CD4-positive, alpha-beta memory T cell (primary cell): Measurements from ENCODE around the gene AACS. TPM values are rescaled to one million over a fixed set of nuclear protein-coding genes. Genes with fewer than 3 reads are reported as not detected.

Source experiments
- CTCF ChIA-PET: fragments of 350-600 bp; sonication (Branson Sonifier 250); formaldehyde crosslinking; loops from one replicate; lab custom pipeline; 2021; ENCODE audit warnings: inconsistent platforms; ENCODE audit not compliant: partially characterized antibody; lab: Charles Lee
- POLR2A ChIA-PET: fragments of 350-600 bp; sonication (Branson Sonifier 250); formaldehyde crosslinking; loops from one replicate; lab custom pipeline; 2021; ENCODE audit not compliant: partially characterized antibody; lab: Charles Lee
- DNase-seq, 5 donors: peaks; one replicate each; pipeline versions ENCODE4 v3.0.0 to v3.0.0-alpha.2; 2020 to 2022; ENCODE audit warnings: mixed read lengths in 1 of 5
- H3K27ac ChIP-seq: one replicate; pipeline ENCODE4 v1.7.0; 2013; ENCODE audit warnings: low read depth, low read length
- H3K27me3 ChIP-seq: 2 replicates; pipeline ENCODE4 v1.7.0; 2013; ENCODE audit warnings: mild to moderate bottlenecking, low read length, moderate library complexity; ENCODE audit not compliant: insufficient read depth
- H3K36me3 ChIP-seq: 2 replicates; pipeline ENCODE4 v1.7.0; 2013; ENCODE audit warnings: mild to moderate bottlenecking, low read length, moderate library complexity; ENCODE audit not compliant: insufficient read depth
- H3K4me1 ChIP-seq: 2 replicates; pipeline ENCODE4 v1.7.0; 2013; ENCODE audit warnings: mild to moderate bottlenecking, low read length, moderate library complexity; ENCODE audit not compliant: insufficient read depth
- H3K4me3 ChIP-seq, 2 donors: one replicate each; pipeline ENCODE4 v1.7.0; 2013; ENCODE audit warnings: low read length in 2 of 2, mild to moderate bottlenecking in 1 of 2
- H3K9me3 ChIP-seq, 2 donors: one replicate each; pipeline ENCODE4 v1.7.0; 2013; ENCODE audit warnings: low read length in 2 of 2, control low read depth in 1 of 2; ENCODE audit not compliant: control insufficient read depth in 1 of 2
- H3K27ac Mint-ChIP-seq, 7 donors: one replicate each; pipeline ENCODE4 v1.8.0; 2020 to 2021; ENCODE audit warnings: mixed read lengths in 7 of 7, mild to moderate bottlenecking in 6 of 7, inconsistent platforms in 3 of 7, moderate library complexity in 3 of 7
- H3K27me3 Mint-ChIP-seq, 2 donors: one replicate each; pipeline ENCODE4 v1.8.0; 2020 to 2021; ENCODE audit warnings: mixed read lengths in 2 of 2
- H3K36me3 Mint-ChIP-seq, 2 donors: one replicate each; pipeline ENCODE4 v1.8.0; 2020 to 2021; ENCODE audit warnings: mixed read lengths in 2 of 2, inconsistent platforms in 1 of 2, mild to moderate bottlenecking in 1 of 2
- H3K4me1 Mint-ChIP-seq, 4 donors: one replicate each; pipeline ENCODE4 v1.8.0; 2020 to 2021; ENCODE audit warnings: mixed read lengths in 4 of 4, mild to moderate bottlenecking in 1 of 4
- H3K4me3 Mint-ChIP-seq, 8 donors: one replicate each; pipeline ENCODE4 v1.8.0; 2020 to 2021; ENCODE audit warnings: mixed read lengths in 8 of 8, mild to moderate bottlenecking in 7 of 8, moderate library complexity in 6 of 8, inconsistent platforms in 3 of 8
- H3K9me3 Mint-ChIP-seq, 8 donors: one replicate each; pipeline ENCODE4 v1.8.0; 2020 to 2021; ENCODE audit warnings: mixed read lengths in 8 of 8, mild to moderate bottlenecking in 5 of 8, inconsistent platforms in 3 of 8, moderate library complexity in 1 of 8
- intact Hi-C: fragments of 100-400 bp; cut with micrococcal nuclease; formaldehyde crosslinking; loops from one replicate; pipeline ENCODE4 v1.15.1; 2023
- polyA plus RNA-seq, 2 donors: library from polyadenylated mRNA; unstranded; fragments of 300-500 nt; fragmentation: Illumina TruSeq; gene quantifications; one replicate each; pipeline ENCODE4 v1.2.3, GENCODE V29; 2021
- total RNA-seq, 2 experiments: library from RNA; stranded (reverse); gene quantifications; one replicate each; pipeline ENCODE4 v1.2.3, GENCODE V29; 2021

Gene AACS
- total and polyA plus RNA-seq, 4 experiments from 2014 or later = 9.7 to 12.5 (median 12.0) TPM

DNA sequence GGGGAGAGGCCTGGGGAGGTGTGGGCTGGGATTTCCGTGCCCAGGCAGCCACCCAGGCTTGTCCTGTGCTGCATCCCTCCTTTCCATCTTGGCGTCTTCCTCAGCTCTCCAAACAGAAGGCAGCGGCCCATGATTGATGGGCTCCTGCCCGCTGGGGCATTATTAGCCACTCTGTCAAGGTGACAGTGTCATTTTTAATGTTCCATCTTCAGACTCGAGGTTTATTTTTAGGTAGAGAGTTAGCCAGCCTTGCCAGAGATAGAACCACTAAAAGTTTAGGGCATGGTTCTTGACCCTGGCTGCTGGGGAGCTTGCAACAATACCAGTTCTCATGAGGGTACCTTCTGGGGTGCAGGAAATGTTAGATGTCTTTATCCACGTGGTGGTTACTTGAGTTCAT is 90.1 kb downstream of the AACS start:
- Histone ChIP-seq H3K27me3 (no peaks in the 10 kb centered on the region), H3K9me3 (no peaks in the 10 kb centered on the region), H3K4me3 (no peak overlapping the region), H3K4me1 (no peaks in the 10 kb centered on the region), H3K36me3 (no peaks in the 10 kb centered on the region), H3K27ac (no peak overlapping the region)
- H3K27me3 Mint-ChIP-seq = peaks cover 0 to 6% of the 10 kb centered on the region in 2 donors
- no peak overlapping the region for H3K4me3 Mint-ChIP-seq
- no peak overlapping the region for H3K27ac Mint-ChIP-seq
- DNase-seq = no peak
- POLR2A ChIA-PET = no interaction called here
- CTCF ChIA-PET = no interaction called here
- peaks cover 0 to 6% (median under 1%) of the 10 kb centered on the region in 8 donors for H3K9me3 Mint-ChIP-seq
- intact Hi-C loops = no loop called here
- no peaks in the 10 kb centered on the region for H3K4me1 Mint-ChIP-seq
- no peaks in the 10 kb centered on the region for H3K36me3 Mint-ChIP-seq

DNA sequence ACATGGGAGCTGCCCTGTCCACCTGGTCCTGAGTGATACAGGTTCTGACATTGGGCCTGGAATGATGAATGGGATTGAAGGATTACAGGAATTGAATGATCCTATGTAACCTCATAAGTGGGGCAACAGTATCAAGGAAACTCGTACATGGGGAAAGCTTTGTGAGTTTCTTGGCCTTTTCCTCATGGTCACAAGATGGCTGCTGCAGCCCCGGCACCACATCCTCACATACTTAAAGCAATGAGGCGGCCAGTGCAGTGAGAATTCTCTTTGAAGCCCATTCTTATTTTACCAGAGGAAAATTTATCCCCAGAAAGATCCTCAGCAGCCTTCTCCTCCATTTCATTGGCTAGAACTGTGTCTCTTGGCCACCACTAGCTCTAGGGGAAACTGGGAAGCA is 91.9 kb downstream of the AACS start:
- Mint-ChIP-seq H3K4me1 (no peaks in the 10 kb centered on the region), H3K27me3 (peaks cover 0 to 6% of the 10 kb centered on the region in 2 donors)
- intact Hi-C loops = no loop called here

DNA sequence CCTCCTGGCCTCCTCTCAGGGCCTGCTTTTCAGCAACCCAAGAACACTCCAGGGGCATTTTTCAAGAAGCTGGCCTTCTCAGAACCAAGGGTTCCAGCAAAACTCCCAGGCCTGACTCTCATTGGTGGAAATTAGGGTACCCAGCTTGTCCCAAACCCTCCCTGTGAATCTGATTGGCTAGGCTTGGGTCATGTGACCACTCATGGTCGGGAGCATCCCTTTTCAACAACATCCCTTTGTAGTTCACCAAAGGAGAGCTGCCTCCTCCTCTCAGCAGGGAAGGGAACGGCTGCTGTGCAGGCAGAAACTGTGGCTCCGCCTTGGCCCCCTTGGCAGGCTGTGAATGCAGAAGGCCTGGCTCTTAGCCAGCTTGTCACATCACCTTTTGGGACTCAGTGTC is 94.5 kb downstream of the AACS start:
- Mint-ChIP-seq H3K9me3 (peaks cover 0 to 6% (median under 1%) of the 10 kb centered on the region in 8 donors), H3K4me3 (no peak overlapping the region), H3K27me3 (peaks cover 0 to 8% of the 10 kb centered on the region in 2 donors), H3K36me3 (no peaks in the 10 kb centered on the region), H3K27ac (no peak overlapping the region), H3K4me1 (no peaks in the 10 kb centered on the region)
- no peaks in the 10 kb centered on the region for H3K36me3 ChIP-seq
- no peaks in the 10 kb centered on the region for H3K4me1 ChIP-seq
- intact Hi-C loops = no loop called here
- no peak overlapping the region for H3K27ac ChIP-seq
- ChIA-PET POLR2A (no interaction called here), CTCF (no interaction called here)
- no peaks in the 10 kb centered on the region for H3K27me3 ChIP-seq
- no peak for DNase-seq
- no peak overlapping the region for H3K4me3 ChIP-seq
- H3K9me3 ChIP-seq = no peaks in the 10 kb centered on the region

More for the DNA sequence above, 91.9 kb downstream of the AACS start:
- Mint-ChIP-seq H3K9me3 (peaks cover 0 to 6% (median under 1%) of the 10 kb centered on the region in 8 donors), H3K4me3 (no peak overlapping the region), H3K36me3 (no peaks in the 10 kb centered on the region), H3K27ac (no peak overlapping the region)
- POLR2A ChIA-PET = no interaction called here
- Histone ChIP-seq H3K4me1 (no peaks in the 10 kb centered on the region), H3K27me3 (no peaks in the 10 kb centered on the region), H3K36me3 (no peaks in the 10 kb centered on the region), H3K27ac (no peak overlapping the region), H3K4me3 (no peak overlapping the region), H3K9me3 (no peaks in the 10 kb centered on the region)
- no peak for DNase-seq
- CTCF ChIA-PET = no interaction called here

- Mint-ChIP-seq H3K36me3 (no peaks in the 10 kb centered on the region), H3K4me1 (no peaks in the 10 kb centered on the region), H3K4me3 (no peak overlapping the region), H3K27me3 (peaks cover 0 to 11% of the 10 kb centered on the region in 2 donors), H3K27ac (no peak overlapping the region), H3K9me3 (peaks cover 0 to 6% (median under 1%) of the 10 kb centered on the region in 8 donors)
- no peak overlapping the region for H3K27ac ChIP-seq
- no peaks in the 10 kb centered on the region for H3K27me3 ChIP-seq
- no peaks in the 10 kb centered on the region for H3K9me3 ChIP-seq
- ChIA-PET POLR2A (no interaction called here), CTCF (no interaction called here)
- intact Hi-C loops = no loop called here
- no peaks in the 10 kb centered on the region for H3K36me3 ChIP-seq
- no peaks in the 10 kb centered on the region for H3K4me1 ChIP-seq
- H3K4me3 ChIP-seq = no peak overlapping the region
- DNase-seq = no peak
Measured at GRCh38 chr12:125160281-125160955, 95.2 kb downstream of the AACS start.

DNA sequence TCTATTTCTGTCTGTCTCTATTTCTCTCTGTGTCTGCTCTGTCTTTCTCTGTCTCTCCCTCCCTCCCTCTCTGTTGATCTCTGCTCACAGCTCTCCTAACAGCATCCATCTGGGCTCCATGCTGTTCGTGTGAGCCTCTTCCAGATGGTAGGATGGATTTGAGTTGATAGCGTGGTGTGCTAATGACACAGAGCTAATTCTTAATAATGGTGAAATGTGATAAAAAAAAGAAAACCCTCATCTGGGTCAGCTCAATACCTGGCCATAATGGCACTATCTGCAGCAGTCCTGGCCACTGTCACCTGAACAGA is 96.4 kb downstream of the AACS start:
- Histone ChIP-seq H3K36me3 (no peaks in the 10 kb centered on the region), H3K27me3 (no peaks in the 10 kb centered on the region), H3K9me3 (no peaks in the 10 kb centered on the region), H3K4me1 (no peaks in the 10 kb centered on the region), H3K27ac (no peak overlapping the region), H3K4me3 (no peak overlapping the region)
- POLR2A ChIA-PET = no interaction called here
- intact Hi-C loops = no loop called here
- Mint-ChIP-seq H3K9me3 (peaks cover 0 to 7% (median under 1%) of the 10 kb centered on the region in 8 donors), H3K27me3 (peaks cover 0 to 6% of the 10 kb centered on the region in 2 donors), H3K4me3 (no peak overlapping the region), H3K36me3 (no peaks in the 10 kb centered on the region), H3K27ac (peak overlapping the region in 1 of 7 donors; percentile 47), H3K4me1 (no peaks in the 10 kb centered on the region)
- CTCF ChIA-PET = interaction anchor here (1.3 to 1.7 kb wide), 2 partner anchors 20 to 22 kb away, joined by 4 to 6 read pairs; no protein-coding TSS in a partner anchor
- DNase-seq = no peak

DNA sequence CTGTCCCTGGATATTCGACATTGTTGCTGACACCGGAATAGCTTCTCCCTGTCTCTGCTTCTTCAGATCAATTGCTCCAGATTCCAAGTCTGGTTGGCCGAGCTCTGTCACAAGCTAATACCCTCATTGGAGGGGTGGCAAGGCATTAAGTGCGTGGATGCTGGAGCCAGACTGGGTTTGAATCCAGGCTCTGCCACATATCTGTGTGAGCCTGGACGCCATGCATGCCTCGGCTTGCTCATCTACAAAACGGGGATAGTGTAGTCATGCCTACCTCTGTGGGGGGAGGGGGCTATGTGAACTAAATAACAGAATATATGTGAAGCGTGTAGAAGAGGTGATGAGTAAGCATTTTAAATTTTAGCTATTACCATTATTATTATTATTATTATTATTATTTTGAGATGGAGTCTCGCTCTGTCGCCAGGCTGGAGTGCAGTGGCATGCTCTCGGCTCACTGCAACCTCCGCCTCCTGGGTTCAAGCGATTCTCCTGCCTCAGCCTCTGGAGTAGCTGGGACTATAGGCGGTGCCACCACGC is 97.3 kb downstream of the AACS start:
- Histone ChIP-seq H3K27ac (no peak overlapping the region), H3K9me3 (no peaks in the 10 kb centered on the region), H3K4me3 (no peak overlapping the region), H3K4me1 (no peaks in the 10 kb centered on the region), H3K36me3 (no peaks in the 10 kb centered on the region), H3K27me3 (no peaks in the 10 kb centered on the region)
- H3K4me1 Mint-ChIP-seq = no peaks in the 10 kb centered on the region
- intact Hi-C loops = no loop called here
- peak overlapping the region in 1 of 7 donors; percentile 62 for H3K27ac Mint-ChIP-seq
- peaks cover 0 to 3% (median 0%) of the 10 kb centered on the region in 8 donors for H3K9me3 Mint-ChIP-seq
- DNase-seq = no peak
- H3K4me3 Mint-ChIP-seq = no peak overlapping the region
- H3K27me3 Mint-ChIP-seq = peaks cover 0 to 8% of the 10 kb centered on the region in 2 donors
- ChIA-PET POLR2A (no interaction called here), CTCF (interaction anchor here (1.3 to 1.7 kb wide), 2 partner anchors 19 to 21 kb away, joined by 4 to 6 read pairs; no protein-coding TSS in a partner anchor)
- H3K36me3 Mint-ChIP-seq = no peaks in the 10 kb centered on the region

DNA sequence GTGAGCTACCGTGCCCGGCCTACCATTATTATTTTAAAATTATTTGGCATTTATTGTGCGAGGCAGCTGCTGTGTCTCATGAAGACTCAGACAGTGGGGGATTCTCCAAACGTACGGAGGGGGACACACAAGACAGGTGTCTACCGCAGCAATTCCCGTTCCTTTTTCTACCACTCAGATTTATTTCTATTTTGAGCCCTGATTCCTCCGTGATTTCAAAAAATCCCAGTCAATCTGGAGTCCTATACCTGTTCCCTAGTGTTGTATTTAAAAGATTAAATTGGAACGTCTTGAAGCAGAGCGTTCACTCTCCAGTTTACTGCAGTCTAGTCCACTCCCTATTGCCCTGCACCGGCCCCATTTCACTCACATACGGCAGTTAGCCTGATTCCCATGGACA is 97.9 kb downstream of the AACS start:
- Mint-ChIP-seq H3K36me3 (no peaks in the 10 kb centered on the region), H3K9me3 (peaks cover 0 to 3% (median 0%) of the 10 kb centered on the region in 8 donors), H3K4me1 (no peaks in the 10 kb centered on the region), H3K4me3 (no peak overlapping the region), H3K27ac (no peak overlapping the region), H3K27me3 (peaks cover 5 to 14% of the 10 kb centered on the region in 2 donors)
- no peak for DNase-seq
- Histone ChIP-seq H3K9me3 (no peaks in the 10 kb centered on the region), H3K4me3 (no peak overlapping the region), H3K4me1 (no peaks in the 10 kb centered on the region), H3K27me3 (no peaks in the 10 kb centered on the region), H3K36me3 (no peaks in the 10 kb centered on the region), H3K27ac (no peak overlapping the region)
- CTCF ChIA-PET = no interaction called here
- intact Hi-C loops = no loop called here
- POLR2A ChIA-PET = no interaction called here
